IPS-18c (cell line): Measurements from ENCODE around the gene ADAMTS3.

Experiments used
- H3K4me3 ChIP-seq: 2 replicates; pipeline ENCODE4 v1.7.0; 2013; ENCODE audit warnings: low read depth, mild to moderate bottlenecking, low read length, moderate library complexity; ENCODE audit not compliant: insufficient read depth
- H3K9me3 ChIP-seq: one replicate; pipeline ENCODE4 v1.6.1; 2013; ENCODE audit warnings: mild to moderate bottlenecking, low read length, moderate library complexity; ENCODE audit not compliant: control insufficient read depth, insufficient read depth

Gene ADAMTS3

GRCh38 chr4:72505314-72505744, 63.7 kb downstream of the ADAMTS3 start:
- H3K9me3 ChIP-seq = no peaks in the 10 kb centered on the region
- no peak overlapping the region for H3K4me3 ChIP-seq

- H3K9me3 ChIP-seq = no peaks in the 10 kb centered on the region
- no peak overlapping the region for H3K4me3 ChIP-seq
Observed at GRCh38 chr4:72500214-72500613, 68.8 kb downstream of the ADAMTS3 start.

- Histone ChIP-seq H3K4me3 (no peak overlapping the region), H3K9me3 (no peaks in the 10 kb centered on the region)
Observed at GRCh38 chr4:72496119-72496518, 72.9 kb downstream of the ADAMTS3 start.

GRCh38 chr4:72494156-72494555, 74.9 kb downstream of the ADAMTS3 start:
- H3K4me3 ChIP-seq = no peak overlapping the region
- no peaks in the 10 kb centered on the region for H3K9me3 ChIP-seq

- Histone ChIP-seq H3K4me3 (no peak overlapping the region), H3K9me3 (no peaks in the 10 kb centered on the region)
Observed at GRCh38 chr4:72489267-72489666, 79.8 kb downstream of the ADAMTS3 start.

GRCh38 chr4:72486991-72487390, 82.0 kb downstream of the ADAMTS3 start:
- no peaks in the 10 kb centered on the region for H3K9me3 ChIP-seq
- H3K4me3 ChIP-seq = no peak overlapping the region

GRCh38 chr4:72484981-72485380, 84.0 kb downstream of the ADAMTS3 start:
- no peaks in the 10 kb centered on the region for H3K9me3 ChIP-seq
- H3K4me3 ChIP-seq = no peak overlapping the region

GRCh38 chr4:72473434-72473900, 95.6 kb downstream of the ADAMTS3 start:
- Histone ChIP-seq H3K4me3 (no peak overlapping the region), H3K9me3 (no peaks in the 10 kb centered on the region)

- Histone ChIP-seq H3K9me3 (no peaks in the 10 kb centered on the region), H3K4me3 (no peak overlapping the region)
Observed at GRCh38 chr4:72471816-72472215, 97.2 kb downstream of the ADAMTS3 start.

GRCh38 chr4:72468904-72469502, 100.0 kb downstream of the ADAMTS3 start:
- H3K9me3 ChIP-seq = no peaks in the 10 kb centered on the region
- H3K4me3 ChIP-seq = no peak overlapping the region

- no peak overlapping the region for H3K4me3 ChIP-seq
- H3K9me3 ChIP-seq = no peaks in the 10 kb centered on the region
Observed at GRCh38 chr4:72467633-72468032, 101.4 kb downstream of the ADAMTS3 start.

- no peak overlapping the region for H3K4me3 ChIP-seq
- H3K9me3 ChIP-seq = no peaks in the 10 kb centered on the region
Observed at GRCh38 chr4:72463724-72464123, 105.3 kb downstream of the ADAMTS3 start.

- H3K4me3 ChIP-seq = no peak overlapping the region
- no peaks in the 10 kb centered on the region for H3K9me3 ChIP-seq
Observed at GRCh38 chr4:72457158-72457557, 111.9 kb downstream of the ADAMTS3 start.

- H3K9me3 ChIP-seq = no peaks in the 10 kb centered on the region
- H3K4me3 ChIP-seq = no peak overlapping the region
Observed at GRCh38 chr4:72451349-72451748, 117.7 kb downstream of the ADAMTS3 start.

GRCh38 chr4:72449705-72450104, 119.3 kb downstream of the ADAMTS3 start:
- H3K4me3 ChIP-seq = no peak overlapping the region
- no peaks in the 10 kb centered on the region for H3K9me3 ChIP-seq

GRCh38 chr4:72448231-72448630, 120.8 kb downstream of the ADAMTS3 start:
- H3K4me3 ChIP-seq = no peak overlapping the region
- H3K9me3 ChIP-seq = no peaks in the 10 kb centered on the region

GRCh38 chr4:72446353-72447055, 122.5 kb downstream of the ADAMTS3 start:
- H3K4me3 ChIP-seq = no peak overlapping the region
- no peaks in the 10 kb centered on the region for H3K9me3 ChIP-seq

- H3K9me3 ChIP-seq = no peaks in the 10 kb centered on the region
- no peak overlapping the region for H3K4me3 ChIP-seq
Observed at GRCh38 chr4:72444092-72444491, 124.9 kb downstream of the ADAMTS3 start.

- Histone ChIP-seq H3K9me3 (no peaks in the 10 kb centered on the region), H3K4me3 (no peak overlapping the region)
Observed at GRCh38 chr4:72442715-72443114, 126.3 kb downstream of the ADAMTS3 start.
